ENCODE data around the gene EML3.

DNA sequence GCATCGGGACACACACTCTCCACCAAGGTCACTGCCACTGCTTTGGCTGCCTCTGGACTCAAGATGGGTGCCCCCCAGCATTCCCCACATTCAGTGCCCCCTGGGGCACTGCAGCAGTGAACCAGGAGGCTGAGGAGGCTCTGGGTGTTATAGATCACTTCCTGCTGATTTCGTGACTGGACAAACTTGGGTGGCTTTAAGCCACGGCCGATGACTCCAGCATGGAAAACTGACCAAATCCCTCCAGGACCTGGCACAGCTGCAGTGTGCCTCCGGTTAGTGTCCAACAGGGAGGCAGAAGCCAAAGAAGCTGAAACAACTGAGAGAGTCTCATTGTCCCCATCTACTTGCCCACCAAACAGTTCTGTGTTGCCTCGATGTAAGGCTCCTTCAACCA, 35.0 kb upstream of the EML3 start:
- TF ChIP-seq, protein P1, sequence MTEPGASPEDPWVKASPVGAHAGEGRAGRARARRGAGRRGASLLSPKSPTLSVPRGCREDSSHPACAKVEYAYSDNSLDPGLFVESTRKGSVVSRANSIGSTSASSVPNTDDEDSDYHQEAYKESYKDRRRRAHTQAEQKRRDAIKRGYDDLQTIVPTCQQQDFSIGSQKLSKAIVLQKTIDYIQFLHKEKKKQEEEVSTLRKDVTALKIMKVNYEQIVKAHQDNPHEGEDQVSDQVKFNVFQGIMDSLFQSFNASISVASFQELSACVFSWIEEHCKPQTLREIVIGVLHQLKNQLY (CRISPR knock-in tag; IDR thresholded peaks at IDR 0.05), result no peak
- TF ChIP-seq, protein P2, sequence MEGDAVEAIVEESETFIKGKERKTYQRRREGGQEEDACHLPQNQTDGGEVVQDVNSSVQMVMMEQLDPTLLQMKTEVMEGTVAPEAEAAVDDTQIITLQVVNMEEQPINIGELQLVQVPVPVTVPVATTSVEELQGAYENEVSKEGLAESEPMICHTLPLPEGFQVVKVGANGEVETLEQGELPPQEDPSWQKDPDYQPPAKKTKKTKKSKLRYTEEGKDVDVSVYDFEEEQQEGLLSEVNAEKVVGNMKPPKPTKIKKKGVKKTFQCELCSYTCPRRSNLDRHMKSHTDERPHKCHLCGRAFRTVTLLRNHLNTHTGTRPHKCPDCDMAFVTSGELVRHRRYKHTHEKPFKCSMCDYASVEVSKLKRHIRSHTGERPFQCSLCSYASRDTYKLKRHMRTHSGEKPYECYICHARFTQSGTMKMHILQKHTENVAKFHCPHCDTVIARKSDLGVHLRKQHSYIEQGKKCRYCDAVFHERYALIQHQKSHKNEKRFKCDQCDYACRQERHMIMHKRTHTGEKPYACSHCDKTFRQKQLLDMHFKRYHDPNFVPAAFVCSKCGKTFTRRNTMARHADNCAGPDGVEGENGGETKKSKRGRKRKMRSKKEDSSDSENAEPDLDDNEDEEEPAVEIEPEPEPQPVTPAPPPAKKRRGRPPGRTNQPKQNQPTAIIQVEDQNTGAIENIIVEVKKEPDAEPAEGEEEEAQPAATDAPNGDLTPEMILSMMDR (IDR thresholded peaks at IDR 0.05), result no peak
- TF ChIP-seq ZNF396 (CRISPR knock-in tag; IDR thresholded peaks at IDR 0.05; ENCODE audit: borderline replicate concordance) (no peak), CBFB (CRISPR knock-in tag; IDR thresholded peaks at IDR 0.05; ENCODE audit: low read depth) (no peak)

Data from WTC11 (cell line).